DOHH2 (cell line): ENCODE results near the gene DZANK1.

Experiments used
- EZH2phosphoT487 ChIP-seq: fragments of 200-600 bp; sonication (generic); IDR thresholded peaks from 2 replicates; pipeline ENCODE4 v1.6.1; 2017; ENCODE audit warnings: borderline replicate concordance, mild to moderate bottlenecking, antibody characterized with exemption, low read length, moderate library complexity, mixed read lengths
- TF ChIP-seq, protein P1 (sequence below): fragments of 200-600 bp; sonication (generic); IDR thresholded peaks from one replicate; pipeline ENCODE4 v1.5.1; 2014; ENCODE audit warnings: antibody characterized with exemption, mild to moderate bottlenecking, low read depth, low read length; ENCODE audit not compliant: poor library complexity, severe bottlenecking

DNA sequence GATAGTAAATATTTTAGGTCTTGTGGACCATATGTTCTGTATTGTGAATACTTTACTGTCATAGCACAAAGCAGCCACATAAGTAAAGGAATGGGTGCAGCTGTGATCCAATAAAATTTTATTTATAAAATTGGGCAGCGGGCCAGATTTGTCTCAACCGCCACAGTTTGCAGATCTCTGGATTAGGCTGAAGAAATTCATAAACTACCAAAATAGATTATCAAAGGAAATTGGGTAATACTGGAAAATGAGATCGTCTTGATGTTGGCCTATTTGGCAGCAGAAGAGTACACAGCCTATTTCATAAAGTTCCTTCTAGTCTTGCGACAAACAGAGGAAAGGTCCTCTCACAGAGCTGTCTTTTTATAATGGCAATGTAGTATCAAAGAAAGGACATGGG is 69.8 kb downstream of the DZANK1 start:
- TF ChIP-seq, protein P1, sequence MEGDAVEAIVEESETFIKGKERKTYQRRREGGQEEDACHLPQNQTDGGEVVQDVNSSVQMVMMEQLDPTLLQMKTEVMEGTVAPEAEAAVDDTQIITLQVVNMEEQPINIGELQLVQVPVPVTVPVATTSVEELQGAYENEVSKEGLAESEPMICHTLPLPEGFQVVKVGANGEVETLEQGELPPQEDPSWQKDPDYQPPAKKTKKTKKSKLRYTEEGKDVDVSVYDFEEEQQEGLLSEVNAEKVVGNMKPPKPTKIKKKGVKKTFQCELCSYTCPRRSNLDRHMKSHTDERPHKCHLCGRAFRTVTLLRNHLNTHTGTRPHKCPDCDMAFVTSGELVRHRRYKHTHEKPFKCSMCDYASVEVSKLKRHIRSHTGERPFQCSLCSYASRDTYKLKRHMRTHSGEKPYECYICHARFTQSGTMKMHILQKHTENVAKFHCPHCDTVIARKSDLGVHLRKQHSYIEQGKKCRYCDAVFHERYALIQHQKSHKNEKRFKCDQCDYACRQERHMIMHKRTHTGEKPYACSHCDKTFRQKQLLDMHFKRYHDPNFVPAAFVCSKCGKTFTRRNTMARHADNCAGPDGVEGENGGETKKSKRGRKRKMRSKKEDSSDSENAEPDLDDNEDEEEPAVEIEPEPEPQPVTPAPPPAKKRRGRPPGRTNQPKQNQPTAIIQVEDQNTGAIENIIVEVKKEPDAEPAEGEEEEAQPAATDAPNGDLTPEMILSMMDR: no peak
- TF ChIP-seq EZH2phosphoT487: no peak
